Fibroblast of lung (primary cell): Measurements from ENCODE around the gene OPRD1.

Experiments used
- CTCF ChIP-seq, 2 donors: IDR thresholded peaks in 1 of 2; conservative IDR thresholded peaks in 1 of 2; 1 replicate in 1 of 2; 2 replicates in 1 of 2; pipeline ENCODE4 v1.5.1; 2011 to 2012; ENCODE audit warnings: low read length in 2 of 2, control low read depth in 1 of 2, inconsistent platforms in 1 of 2, low read depth in 1 of 2, mild to moderate bottlenecking in 1 of 2
- EZH2 ChIP-seq: IDR thresholded peaks from 2 replicates; pipeline ENCODE4 v1.5.1; 2012; ENCODE audit warnings: low read length, control low read depth, mild to moderate bottlenecking; ENCODE audit errors: missing control alignments

DNA sequence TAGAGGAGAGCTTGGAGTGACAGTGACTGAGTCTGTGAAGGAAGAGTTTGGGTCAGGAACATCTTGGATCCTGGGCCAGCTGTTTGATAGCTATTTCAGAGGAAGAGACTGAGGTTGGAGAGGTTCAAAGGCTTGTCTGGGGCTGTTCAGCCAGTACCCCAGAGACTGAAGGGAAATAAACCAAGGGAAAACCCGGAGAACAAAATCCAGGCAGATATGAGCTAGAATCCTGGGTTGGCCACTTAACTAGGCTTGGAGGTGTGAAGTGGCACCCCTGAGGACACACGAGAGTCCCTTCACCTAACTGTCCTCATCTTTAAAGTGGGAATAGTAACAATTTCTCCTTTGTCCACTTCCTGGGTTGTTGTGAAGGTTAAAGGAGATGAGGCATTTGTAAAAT, 79.3 kb downstream of the OPRD1 start:
- TF ChIP-seq EZH2, result no peak
- no peak for TF ChIP-seq CTCF (conservative IDR thresholded peaks at IDR 0.05 in 1 of 2, IDR thresholded peaks at IDR 0.05 in 1 of 2; ENCODE audit: low read depth in 1 of 2, low read length in 2 of 2)
